NCI-H2227 (cell line): ENCODE measurements around the gene HMCN1.

Source experiments
- DNase-seq: peaks from one replicate; lab custom pipeline; 2025; ENCODE audit not compliant: unreplicated experiment; lab: John Stamatoyannopoulos, UW

Gene HMCN1

DNA sequence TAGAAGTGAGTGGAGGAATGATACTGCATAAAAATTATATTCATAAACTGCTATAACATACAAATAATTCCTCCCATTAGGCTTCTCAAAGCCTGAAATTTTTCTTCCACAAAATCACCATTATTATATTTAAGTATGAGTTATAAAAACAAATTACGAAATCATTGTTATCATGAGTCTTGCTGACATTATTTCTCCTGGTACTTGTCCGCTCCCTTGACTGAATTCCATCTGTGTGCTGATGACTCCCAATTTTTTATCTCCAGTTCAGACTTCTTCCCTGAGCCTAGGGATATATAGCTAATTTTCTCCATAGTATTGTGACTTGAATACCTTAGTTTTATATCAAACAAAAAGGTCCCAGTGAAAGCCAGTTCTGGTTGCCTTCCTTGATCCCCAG is 268.2 kb downstream of the HMCN1 start:
- no peak for DNase-seq

- no peak for DNase-seq
Measured at GRCh38 chr1:186009039-186009737, 275.0 kb downstream of the HMCN1 start.

- DNase-seq, result no peak
Measured at GRCh38 chr1:186014370-186015037, 280.3 kb downstream of the HMCN1 start.

DNA sequence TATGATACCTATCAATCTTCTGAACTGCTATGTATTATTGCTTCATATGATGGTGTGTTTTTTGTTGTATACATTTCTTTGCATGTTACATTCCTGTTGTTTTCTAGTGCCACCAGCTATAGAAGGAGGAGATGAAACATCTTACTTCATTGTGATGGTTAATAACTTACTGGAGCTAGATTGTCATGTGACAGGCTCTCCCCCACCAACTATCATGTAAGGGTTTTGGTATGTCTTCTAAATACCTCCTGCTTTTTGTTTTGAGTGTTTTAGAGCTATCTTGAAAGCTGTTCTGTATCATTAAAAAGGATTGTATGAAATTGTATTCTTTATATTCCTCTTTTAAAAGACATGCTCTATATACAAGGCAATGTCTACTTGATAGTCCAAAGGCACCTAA is 282.7 kb downstream of the HMCN1 start:
- DNase-seq, result no peak

DNA sequence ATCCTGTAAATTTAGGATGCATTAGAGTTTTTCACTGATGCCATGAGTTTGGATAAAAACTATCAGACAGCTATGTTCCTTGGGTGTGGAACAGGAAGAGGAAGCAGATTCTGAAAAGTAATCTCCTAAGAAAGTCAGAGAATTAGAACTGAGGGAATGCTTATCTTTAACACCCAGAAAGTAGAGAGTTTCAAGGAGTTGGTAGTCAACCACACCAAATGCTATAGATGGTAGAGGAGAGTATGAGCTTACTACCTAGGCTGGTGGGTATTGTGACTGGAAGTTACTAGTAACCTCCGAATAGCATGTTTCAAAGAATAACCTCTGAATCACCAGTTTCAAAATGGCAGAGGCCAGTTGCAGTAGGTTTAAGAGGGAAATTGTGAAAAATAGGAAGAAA is 288.0 kb downstream of the HMCN1 start:
- no peak for DNase-seq

GRCh38 chr1:186026946-186027345 is 292.8 kb downstream of the HMCN1 start:
- DNase-seq, result no peak

DNA sequence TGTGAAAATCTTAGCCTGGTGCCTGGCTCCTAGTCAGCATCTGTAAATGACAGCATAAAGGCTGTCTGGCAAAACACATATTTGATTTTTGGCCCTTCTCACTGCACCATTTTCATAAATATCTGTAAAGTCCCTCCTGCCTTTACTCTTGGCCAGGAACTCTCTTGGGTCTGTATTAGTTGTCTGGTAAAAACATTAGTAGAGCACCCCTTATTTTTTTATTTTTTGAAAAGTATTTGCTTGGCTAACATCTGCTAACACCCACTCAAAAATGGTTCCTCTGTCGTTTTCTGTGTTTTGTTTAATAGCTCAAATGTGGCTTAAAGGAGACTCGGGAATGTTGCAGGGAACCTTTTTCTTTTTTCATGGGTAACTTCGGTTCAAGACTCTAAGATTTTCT is 293.4 kb downstream of the HMCN1 start:
- DNase-seq, result no peak

- no peak for DNase-seq
Measured at GRCh38 chr1:186030453-186030852, 296.3 kb downstream of the HMCN1 start.

GRCh38 chr1:186033847-186034271 is 299.7 kb downstream of the HMCN1 start:
- DNase-seq, result no peak

DNA sequence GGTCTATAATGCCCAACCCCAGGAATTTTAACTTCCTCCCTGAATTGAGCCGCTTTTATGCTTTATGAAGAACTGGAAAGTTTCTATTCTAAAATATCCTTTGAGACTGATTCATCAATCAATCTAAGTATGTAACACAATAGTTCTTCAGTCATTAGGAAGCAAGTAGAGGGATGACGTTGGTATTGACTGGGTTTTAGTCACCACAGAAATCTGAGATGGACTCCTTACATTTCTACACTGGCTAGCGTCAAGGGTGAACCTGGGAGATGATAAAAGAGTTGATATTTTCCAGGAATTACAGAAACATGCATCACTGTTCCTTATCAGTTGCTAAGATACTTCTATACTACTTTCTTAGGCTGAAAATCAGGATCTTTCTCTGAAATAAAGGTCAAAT is 308.0 kb downstream of the HMCN1 start:
- no peak for DNase-seq

DNA sequence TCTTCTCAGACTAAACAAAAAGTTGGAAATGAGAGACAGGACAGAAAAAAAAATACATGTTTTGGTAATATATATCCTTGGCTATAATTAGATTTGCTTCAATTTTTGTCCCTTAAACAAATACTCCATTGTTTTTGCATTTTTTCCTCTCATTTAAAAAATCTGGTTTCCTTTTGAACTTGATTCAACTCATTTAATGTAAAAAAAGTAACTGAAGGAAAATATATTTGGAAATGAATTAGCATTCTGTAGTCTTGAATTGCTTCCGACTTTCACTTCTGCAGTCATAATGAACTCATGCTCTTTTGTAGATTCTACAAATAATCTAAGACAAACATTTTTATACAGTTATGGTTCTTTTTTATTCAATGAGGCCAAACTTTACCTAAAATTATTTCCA is 309.1 kb downstream of the HMCN1 start:
- DNase-seq, result no peak

DNA sequence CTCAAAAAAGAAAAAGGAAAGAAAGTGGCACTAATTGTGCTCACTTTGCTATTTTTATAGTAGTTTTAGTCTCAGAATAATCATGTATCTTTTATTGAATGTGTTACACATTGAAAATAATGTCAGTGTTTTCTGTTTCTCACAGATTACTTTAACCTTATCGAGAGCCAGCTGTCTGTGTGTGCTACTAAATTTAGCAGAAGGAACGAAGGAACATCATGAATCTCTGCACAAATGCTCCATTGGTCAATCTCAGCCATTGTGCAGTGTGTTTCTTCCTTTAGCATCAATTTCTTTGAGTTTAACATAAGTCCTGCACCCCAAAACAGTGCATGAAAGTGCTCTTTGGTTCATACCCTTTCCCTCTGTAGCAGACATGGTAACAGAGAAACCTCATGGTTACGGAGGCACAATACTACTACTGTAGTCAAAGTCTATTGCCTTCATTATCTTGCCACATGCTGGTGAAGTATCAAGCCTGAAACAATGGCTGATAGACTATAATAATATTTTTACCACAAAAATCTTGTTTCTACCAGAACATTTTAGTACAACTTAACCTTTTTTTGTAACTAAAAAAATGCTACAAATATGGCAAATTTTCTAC is 310.0 kb downstream of the HMCN1 start:
- DNase-seq, result no peak

DNA sequence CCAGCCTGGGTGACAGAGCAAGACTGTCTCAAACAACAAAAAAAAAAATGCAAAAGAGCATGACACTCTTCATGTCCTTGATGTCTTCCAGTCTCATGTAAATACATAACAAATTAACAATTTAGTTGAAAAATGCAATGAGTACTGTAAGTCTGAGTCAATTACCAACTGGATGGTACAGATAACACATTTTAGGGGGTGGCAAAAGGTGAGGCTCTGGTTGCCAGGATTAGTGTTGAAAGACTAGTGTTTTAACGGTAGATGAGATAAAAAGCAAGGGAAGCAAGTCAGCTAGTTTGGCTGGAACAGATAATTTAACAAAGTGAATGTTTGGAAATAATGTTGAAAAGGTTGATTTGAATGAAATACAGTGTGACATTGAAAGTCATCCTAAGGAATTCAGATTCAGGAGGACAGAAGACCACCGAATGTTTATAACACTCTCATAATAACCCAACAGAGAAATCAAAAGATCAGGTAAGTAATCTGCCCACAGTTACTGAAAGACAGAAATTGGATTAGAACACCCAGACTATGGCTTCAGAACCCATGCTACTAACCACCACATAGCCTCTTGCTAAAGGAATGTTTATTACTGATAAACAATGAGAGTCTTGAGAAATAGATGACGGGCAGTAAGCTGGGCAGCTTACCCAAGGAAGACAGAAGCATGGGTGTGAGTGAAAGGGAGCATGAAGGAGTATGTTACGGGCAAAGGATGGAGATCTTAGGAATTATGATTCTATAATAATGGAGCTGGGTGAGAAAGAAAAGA is 312.4 kb downstream of the HMCN1 start:
- no peak for DNase-seq

DNA sequence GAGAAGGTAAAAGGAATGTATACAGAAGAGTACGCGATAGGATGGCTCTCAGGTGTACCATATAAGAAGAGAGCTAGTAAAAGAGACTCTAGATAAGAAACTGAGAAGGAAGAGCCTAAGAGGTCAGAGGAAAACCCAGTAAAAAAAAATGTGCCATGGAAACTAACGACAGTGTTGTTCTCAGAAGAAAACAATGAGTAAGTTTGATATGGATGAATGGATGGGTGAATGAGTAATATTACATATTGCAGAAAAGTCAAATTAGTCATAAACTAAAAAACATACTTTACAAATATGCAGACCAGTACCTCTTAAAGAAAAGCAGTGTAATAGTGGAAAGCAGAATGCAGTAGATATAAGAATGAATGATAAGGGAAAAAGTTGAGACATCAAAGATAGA is 316.2 kb downstream of the HMCN1 start:
- DNase-seq, result no peak

GRCh38 chr1:186054003-186054402 is 319.8 kb downstream of the HMCN1 start:
- no peak for DNase-seq

DNA sequence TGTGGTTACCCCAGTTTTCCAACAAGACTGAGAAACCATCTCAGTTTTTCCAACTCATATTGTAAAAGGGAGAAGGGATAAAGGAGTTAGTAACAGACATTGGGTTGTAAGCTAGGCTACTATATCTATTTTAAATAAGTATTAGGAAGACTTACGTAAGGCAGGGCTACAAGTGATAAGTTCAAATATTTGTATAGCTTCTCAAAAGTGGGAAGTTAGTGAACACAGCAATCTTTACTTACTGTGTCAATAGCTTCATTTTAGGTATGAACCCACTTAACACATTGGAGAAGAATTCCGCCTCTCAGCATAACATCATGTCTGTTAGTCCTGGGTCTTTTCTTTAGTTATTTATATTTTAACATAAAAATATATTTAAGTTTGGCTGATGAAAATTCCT is 320.7 kb downstream of the HMCN1 start:
- DNase-seq, result no peak

GRCh38 chr1:186055846-186056245 is 321.7 kb downstream of the HMCN1 start:
- no peak for DNase-seq

- DNase-seq, result no peak
Measured at GRCh38 chr1:186057086-186057485, 322.9 kb downstream of the HMCN1 start.

DNA sequence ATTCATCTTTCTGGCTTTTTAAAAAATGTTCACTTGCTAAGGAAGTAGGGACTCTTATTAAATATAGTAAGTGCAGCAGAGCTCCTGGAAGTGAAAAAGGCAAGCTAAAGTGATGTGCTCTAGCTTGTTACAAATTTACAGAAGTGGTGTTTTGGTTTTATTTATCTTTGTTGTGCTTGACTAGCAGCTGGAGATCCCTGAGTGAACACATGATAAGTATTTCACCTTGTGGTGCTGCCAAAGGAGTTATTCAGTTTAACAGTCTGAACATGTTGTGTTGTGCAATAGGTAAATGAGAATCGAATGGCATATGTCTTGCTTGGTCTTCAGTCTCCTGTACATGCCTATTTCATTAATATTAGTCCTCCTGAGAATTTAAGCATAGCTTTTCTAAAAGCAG is 325.1 kb downstream of the HMCN1 start:
- no peak for DNase-seq

DNA sequence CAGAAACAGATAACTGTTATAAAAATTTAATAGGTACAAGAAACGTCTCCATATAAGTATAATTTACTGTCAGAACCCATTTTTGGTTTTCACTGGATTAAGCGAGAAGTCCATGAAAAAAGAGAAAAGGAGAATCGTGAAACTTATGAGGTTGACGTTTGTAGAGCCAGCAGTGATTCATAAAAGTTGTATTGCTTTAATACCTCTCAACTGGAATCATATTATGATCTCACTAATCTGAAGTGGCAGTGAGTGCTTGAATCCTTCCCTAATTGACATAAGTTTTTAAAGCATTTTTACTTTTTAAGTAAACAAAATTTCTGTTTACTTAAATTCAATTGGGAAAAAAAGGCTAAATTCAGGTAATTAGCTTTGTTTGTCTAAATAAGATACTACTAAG is 325.6 kb downstream of the HMCN1 start:
- DNase-seq, result no peak

GRCh38 chr1:186060226-186060625 is 326.0 kb downstream of the HMCN1 start:
- no peak for DNase-seq
